HG03280 (cell line): ENCODE data around the gene RPS6KA4.
"Not testable (repeated sequence)": the region's sequence is repeated elsewhere in the genome, so short reads cannot be mapped to it uniquely, and the experiment has no call there.

Source experiments
- ATAC-seq: cut with Tn5 transposase; IDR thresholded peaks from one replicate; pipeline ENCODE4 v1.9.1; 2021; ENCODE audit warnings: mild to moderate bottlenecking, moderate library complexity; ENCODE audit not compliant: unreplicated experiment

Gene RPS6KA4

DNA sequence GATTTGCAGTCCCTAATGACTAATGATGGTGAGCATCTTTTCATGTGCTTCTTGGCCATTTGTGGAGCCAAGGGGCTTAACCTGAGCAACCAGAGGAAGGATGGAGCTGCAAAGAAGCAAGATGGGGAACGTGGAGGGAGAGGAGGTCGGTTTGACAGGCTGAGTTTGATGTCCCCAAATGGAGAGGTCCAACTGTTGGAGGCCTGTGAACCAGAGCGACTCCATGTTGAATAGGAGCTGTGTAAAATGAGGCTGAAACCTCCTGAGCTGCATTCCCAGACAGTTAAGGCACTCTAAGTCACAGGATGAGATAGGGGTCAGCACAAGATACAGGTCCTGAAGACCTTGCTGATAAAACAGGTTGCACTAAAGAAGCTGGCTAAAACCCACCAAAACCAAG is 54.5 kb downstream of the RPS6KA4 start:
- ATAC-seq = no peak

DNA sequence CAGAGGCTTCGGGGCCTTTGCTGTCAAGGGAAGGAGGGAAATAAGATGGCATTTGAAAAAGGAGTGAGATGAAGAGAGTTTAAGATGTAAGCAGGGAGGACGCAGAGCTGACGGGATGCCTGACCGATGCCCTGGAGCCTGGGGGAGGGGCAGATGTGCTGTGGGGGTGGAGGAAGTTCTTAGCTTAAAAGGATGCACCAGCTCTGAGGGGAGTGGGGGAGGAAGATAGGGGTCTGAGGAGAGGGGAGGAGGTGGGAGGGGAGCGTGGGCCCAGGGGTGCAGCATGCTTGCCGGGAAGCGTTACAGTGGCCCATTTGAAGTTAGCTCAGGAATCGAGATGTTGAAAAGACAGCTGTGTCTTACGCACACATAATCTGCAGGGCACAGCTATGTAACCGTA is 56.3 kb downstream of the RPS6KA4 start:
- ATAC-seq = no peak

DNA sequence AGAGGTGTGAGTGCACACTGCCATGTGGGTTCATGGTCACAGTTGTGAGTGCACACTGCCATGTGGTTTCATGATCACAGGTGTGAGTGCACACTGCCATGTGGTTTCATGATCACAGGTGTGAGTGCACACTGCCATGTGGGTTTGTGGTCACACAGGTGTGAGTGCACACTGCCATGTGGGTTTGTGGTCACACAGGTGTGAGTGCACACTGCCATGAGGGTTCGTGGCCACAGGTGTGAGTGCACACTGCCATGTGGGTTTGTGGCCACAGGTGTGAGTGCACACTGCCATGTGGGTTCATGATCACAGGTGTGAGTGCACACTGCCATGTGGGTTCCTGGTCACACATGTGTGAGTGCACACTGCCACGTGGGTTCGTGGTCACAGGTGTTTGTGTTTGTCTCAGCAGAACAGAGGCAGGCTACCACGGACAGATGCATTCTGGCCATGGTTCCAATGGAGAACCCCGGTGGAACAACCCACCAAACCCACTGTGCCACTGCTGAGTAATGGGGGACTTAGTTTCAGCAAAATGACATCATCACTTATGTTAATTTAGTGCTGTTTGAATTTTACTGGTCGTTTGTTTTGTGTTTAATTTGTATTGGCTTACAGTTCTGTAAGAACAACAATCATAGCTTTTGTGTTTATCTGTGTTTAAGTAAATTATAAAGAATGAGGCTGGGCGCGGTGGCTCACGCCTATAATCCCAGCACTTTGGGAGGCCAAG is 57.2 kb downstream of the RPS6KA4 start:
- no peak for ATAC-seq

DNA sequence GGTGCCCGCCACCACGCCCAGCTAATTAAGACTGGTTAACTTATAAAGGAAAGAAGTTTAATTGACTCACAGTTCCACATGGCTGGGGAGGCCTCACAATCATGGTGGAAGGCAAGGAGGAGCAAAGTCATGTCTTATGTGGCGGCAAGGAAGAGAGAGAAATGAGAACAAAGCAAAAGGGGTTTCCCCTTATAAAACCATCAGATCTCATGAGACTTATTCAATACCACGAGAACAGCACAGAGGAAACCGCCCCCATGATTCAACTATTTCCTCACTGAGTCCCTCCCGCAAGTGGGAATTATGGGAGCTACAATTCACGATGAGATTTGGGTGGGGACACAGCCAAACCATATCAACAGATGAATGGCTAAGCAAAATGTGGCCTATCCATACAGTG is 59.3 kb downstream of the RPS6KA4 start:
- not testable (repeated sequence) for ATAC-seq

- ATAC-seq = no peak
These were observed 60.4 kb downstream of the RPS6KA4 start for GRCh38 chr11:64419257-64419790.

GRCh38 chr11:64419818-64420485 is 61.0 kb downstream of the RPS6KA4 start:
- no peak for ATAC-seq
